NCI-H2227 (cell line): ENCODE results near the gene MED9.
A peak's percentile ranks its signal among the peaks of the same experiment; 100 is the strongest.
"Not testable (repeated sequence)": the region's sequence is repeated elsewhere in the genome, so short reads cannot be mapped to it uniquely, and the experiment has no call there.

ENCODE experiments used
- DNase-seq: peaks from one replicate; lab custom pipeline; 2025; ENCODE audit not compliant: unreplicated experiment; lab: John Stamatoyannopoulos, UW

Gene MED9, protein sequence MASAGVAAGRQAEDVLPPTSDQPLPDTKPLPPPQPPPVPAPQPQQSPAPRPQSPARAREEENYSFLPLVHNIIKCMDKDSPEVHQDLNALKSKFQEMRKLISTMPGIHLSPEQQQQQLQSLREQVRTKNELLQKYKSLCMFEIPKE

DNA sequence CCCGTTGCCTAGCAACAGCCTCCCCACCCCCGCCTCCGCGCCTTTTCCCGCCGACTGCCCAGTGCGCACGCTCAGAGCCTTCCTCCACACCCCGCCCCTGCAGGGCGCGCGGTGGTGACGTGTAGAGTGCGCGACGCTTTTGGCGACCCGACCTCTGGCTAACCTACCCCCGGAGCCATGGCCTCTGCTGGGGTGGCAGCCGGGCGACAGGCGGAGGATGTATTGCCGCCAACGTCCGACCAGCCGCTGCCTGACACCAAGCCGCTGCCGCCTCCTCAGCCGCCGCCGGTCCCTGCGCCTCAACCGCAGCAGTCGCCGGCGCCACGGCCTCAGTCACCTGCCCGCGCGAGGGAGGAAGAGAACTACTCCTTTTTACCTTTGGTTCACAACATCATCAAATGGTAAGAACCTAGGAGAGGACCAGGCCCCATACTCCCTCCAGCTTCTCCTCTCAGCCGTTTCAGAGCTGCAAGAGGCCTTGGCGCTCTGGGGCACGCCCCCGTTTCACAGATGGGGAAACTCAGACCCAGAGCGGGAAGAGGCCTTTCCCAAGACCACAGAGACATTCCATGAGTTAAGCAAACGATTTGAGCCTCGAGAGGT is at the start of gene MED9:
Gene MED9, plus strand, starts transcription at position 136 of the 603 bp plus-strand sequence. Its CDS starts 42 bp downstream, at position 178.
- DNase-seq, result peak; percentile 93

DNA sequence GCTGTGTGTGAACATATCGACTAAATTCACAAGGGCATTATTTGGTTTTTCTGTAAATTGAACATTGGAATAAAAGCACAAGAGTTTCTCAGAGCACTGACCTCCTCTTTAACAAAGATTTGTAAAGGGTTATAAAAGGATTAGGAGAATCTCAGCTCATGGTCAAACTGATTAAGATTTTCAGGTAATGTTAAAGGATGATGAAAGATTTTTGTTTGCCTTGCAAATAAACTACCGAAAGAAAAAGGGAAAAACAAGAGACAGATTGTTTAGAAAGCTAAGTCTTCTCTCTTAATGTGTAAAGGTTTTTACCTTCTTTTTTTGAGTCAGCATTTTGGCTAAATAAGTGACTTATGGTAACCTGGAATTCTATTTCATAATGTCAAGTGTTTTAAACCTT is 47.6 kb upstream of the MED9 start:
- DNase-seq, result no peak

GRCh38 chr17:17430924-17431323 is 45.9 kb upstream of the MED9 start:
- DNase-seq, result not testable (repeated sequence)

DNA sequence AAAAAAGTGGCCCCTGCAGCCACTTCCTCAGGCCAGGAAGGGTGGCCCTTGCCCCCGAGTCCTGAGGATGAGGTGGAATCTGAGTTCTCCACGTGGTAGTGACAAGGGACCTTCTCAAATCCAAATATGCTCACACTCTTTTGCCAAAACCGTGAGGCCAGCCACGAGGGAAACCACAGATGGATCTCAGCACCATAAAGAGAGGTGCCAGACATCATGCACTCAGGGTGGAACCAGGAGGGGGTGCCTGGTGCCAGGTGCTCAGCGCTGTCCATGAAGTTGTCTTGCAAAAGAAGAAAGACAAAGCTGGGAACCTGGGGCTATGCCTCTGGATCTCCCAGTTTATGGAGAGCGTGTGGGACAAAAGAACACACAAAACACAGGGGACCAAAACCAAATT is 45.2 kb upstream of the MED9 start:
- DNase-seq, result no peak

- no peak for DNase-seq
Observed at GRCh38 chr17:17433000-17433703, 43.6 kb upstream of the MED9 start.

DNA sequence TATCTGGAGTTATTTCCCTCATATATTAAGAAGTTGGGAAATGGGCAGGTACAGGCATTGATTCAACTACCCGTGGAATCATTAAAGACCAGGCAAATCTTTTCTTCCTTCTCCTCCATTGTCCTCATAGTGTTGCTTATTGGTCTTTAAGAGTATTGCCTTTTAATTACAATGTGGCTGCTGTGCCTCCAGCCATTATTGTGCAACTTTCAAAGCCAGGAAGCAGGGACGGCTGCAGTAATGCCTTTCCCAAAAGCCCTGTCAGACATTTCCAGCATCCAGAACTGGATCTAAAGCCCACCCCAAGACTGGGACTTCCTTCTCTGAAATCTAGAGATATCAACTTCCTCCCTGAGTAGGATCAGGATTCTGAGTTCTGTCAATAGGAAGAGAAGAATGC is 42.3 kb upstream of the MED9 start:
- DNase-seq, result no peak

DNA sequence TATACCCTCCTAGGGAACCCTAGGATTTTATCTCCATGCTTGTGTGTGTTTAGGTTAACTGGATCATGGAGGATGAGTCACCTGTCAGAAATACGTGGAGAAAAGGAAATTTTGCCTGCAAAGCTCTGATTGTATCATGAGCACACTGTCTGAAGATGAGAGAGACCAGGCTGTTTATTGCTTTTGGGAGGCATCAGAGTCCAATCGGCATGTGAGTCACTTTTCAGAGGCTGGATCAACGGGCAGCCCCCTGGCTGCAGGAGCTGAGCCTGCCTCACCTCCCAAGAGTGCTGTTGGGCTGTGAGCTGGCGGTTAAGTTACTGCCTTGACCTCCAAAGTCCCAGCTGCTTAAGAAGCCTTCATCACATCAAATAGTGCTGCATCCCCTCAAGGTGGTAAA is 41.5 kb upstream of the MED9 start:
- DNase-seq, result no peak

DNA sequence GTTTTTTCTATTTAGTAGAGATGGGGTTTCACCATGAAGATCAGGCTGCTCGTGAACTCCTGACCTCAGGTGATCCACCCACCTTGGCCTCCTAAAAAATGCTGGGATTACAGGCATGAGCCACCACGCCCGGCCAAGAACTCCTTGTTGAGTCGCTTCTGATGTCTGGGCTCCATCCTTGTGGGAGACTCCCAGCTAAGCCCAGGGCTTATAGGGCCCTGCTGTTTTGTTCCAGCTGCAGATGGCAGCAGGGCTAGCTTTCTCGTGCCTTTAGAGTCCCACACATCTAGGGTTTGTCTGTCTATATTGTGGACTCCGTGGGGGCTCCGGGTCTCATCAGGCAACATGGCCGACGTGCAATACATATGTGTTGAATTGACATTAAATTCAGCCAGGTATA is 39.3 kb upstream of the MED9 start:
- DNase-seq, result no peak

DNA sequence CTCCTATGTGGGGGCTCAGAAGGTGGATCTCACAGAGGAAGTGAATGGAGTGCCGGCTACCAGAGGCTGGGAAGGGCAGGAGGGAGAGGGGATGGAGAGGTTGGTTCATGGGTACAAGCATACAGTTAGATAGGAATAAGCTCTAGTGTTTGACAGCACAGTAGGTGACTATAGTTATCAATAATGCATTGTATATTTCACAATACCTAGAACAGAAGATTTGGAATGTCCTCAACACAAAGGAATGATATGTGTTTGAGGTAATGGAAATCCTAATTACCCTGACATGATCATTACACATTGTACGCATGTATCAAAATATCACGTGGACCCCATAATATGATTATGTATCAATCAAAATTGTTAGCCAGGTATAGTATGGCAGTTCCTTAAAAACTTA is 38.9 kb upstream of the MED9 start:
- no peak for DNase-seq

DNA sequence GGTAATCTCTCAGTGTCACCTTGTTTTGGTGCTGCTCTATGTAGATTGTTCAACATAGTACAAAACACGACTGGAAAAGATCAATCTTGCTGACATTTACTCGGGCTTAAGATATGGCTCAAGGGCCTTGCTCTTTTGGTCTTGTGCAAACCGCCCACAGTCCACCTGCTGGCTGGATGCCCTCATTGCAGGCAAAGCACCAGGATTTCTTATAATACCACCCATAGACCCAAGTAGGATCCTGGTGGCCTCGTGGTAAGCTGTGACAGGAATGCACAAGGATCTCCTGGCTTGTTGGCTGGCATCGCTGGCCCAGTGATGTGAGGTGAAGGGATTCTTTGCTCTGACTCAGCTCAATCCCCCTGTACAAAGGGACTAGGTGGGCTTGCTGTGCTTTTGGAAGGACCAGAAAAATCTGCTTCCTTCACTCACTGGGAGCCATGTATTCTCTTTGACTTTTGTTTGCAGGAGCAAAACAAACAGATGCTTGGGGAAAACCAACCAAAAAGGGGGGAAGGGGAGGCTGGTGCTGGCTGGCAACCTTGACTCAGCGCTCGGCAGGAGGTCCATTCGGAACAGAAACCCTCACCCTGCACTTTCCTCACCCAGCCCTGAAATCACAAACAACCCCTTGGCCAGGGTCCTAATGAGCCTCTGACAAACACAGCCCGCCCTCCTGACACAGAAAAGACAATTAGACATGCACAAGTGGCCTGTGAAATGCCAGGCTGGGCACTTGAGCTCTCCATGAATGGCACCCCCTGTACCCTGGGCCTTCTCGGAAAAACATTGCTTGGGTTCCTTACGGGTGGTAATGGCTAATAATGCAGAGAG is 36.6 kb upstream of the MED9 start:
- peak; percentile 34 for DNase-seq

GRCh38 chr17:17440938-17441675 is 35.7 kb upstream of the MED9 start:
- no peak for DNase-seq

- DNase-seq, result no peak
Observed at GRCh38 chr17:17443173-17443572, 33.6 kb upstream of the MED9 start.

DNA sequence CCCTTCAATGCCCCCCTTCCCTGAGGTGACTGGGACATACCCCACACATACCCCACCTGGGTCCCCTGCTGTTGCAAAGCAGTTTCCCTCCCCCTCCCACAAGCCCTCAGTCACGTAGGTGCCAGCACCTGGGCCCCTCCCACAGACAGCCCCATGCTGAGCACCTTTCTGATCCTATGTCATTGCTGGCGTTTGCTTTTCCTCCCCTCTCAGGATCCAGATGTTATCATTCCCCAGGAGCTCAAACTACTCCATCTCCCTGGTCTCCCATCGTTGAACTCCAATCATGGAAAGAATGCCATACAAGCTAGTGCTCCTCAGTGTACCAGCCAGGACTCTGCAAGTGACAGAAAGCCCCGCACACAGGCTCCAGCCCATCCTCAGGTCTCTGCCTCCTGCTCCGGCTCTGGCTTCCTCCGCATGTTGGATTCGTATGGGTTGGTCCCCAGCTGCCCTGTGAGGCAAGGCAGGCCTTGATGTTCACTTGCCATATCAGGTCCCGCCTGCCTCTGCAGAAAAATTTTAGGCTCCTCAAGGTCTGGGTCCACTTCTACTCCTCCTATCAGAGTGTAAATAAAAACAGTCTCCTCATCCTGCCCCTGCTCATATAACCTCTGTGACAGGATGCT is 31.4 kb upstream of the MED9 start:
- DNase-seq, result no peak

- no peak for DNase-seq
Observed at GRCh38 chr17:17445925-17446665, 30.7 kb upstream of the MED9 start.

DNA sequence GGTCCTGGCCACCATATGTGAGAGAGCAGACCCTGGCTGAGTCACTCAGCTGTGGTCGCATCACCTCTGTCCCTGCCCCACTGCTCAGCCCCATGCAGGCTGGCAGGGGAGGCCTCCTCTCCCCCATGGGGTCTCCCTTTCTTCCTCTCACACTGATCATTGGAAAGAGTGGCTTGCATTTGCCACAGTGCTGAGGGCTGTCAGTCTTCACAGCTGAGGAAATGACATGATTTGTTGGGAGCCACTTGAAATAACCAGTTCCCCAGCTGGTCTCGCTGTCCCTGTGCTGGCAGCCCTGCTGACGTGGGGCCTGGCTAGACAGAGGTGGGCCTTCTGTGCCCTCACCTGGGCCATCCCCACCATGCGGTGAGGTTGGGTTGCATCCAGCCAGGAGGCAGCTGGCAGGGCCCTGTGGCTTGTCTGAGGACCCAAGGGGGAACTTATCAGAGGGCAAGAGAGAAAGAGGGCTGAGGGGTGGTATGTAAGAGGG is 30.1 kb upstream of the MED9 start:
- DNase-seq, result no peak

GRCh38 chr17:17447264-17447663 is 29.5 kb upstream of the MED9 start:
- no peak for DNase-seq

DNA sequence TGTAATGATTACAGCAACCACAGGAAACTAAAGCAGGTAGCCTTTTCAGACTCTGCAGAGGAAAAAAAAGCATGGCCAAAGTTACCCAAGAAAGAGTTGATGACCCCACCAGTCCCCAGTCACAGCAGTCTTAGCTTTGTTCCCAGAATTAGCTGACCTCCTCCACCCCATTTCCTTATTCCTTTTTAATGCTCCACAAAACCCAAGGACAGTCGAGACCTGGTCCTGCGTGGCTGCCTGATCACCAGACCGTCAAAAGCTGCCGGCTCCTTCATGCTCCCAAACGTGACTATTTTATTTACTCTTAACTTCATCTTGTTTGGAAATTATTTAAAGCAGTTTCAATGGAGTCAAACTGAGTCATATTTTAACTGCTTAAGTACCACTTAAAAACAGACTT is 28.7 kb upstream of the MED9 start:
- no peak for DNase-seq

- no peak for DNase-seq
Observed at GRCh38 chr17:17448723-17449122, 28.1 kb upstream of the MED9 start.

GRCh38 chr17:17453088-17453487 is 23.7 kb upstream of the MED9 start:
- no peak for DNase-seq

DNA sequence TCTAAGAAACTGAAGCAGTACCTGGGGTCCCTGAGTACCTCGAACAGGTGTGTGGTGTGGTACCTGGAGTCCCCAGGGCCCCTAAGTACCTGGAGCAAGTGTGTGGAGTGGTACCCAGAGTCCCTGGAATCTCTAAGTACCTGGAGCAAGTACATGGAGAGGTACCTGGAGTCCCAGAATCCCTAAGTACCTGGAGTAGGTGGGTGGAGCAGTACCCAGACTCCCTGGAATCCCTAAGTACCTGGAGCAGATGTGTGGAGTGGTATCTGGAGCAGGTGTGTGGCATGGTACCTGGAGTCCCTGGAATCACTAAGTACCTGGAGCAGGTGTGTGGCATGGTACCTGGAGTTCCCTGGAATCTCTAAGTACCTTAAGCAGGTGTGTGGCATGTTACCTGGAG is 22.5 kb upstream of the MED9 start:
- DNase-seq, result no peak
